ENCODE results near the gene VRTN.

VRTN gene

GRCh38 chr14:74368026-74368425, 19.8 kb downstream of the VRTN start:
- H3K4me1 ChIP-seq (ENCODE audit: low read depth, poor library complexity, severe bottlenecking), result no peaks in the 10 kb centered on the region
- TF ChIP-seq CTCF (conservative IDR thresholded peaks at IDR 0.05; ENCODE audit: low read depth, low read length), result no peak

GRCh38 chr14:74368441-74368840, 20.2 kb downstream of the VRTN start:
- Histone ChIP-seq H4K20me1 (ENCODE audit: insufficient read depth) (no peaks in the 10 kb centered on the region), H3K4me1 (ENCODE audit: low read depth, poor library complexity, severe bottlenecking) (no peaks in the 10 kb centered on the region), H2AFZ (ENCODE audit: low read depth) (no peak overlapping the region), H3K27ac (no peak overlapping the region), H3K79me2 (ENCODE audit: insufficient read depth, low read depth) (no peaks in the 10 kb centered on the region), H3K4me2 (no peak overlapping the region), H3K27me3 (ENCODE audit: insufficient read depth, low read depth) (no peaks in the 10 kb centered on the region), H3K9ac (no peak overlapping the region), H3K36me3 (ENCODE audit: insufficient read depth) (no peaks in the 10 kb centered on the region), H3K4me3 (IDR thresholded peaks at IDR 0.05; ENCODE audit: insufficient read depth, low read depth, low read length) (no peak overlapping the region)
- no peak for TF ChIP-seq CTCF (conservative IDR thresholded peaks at IDR 0.05; ENCODE audit: low read depth, low read length)

More at GRCh38 chr14:74368026-74368425, 19.8 kb downstream of the VRTN start:
- H3K4me2 ChIP-seq, result no peak overlapping the region
- H3K4me3 ChIP-seq (IDR thresholded peaks at IDR 0.05; ENCODE audit: insufficient read depth, low read depth, low read length), result no peak overlapping the region
- H4K20me1 ChIP-seq (ENCODE audit: insufficient read depth), result no peaks in the 10 kb centered on the region
- H3K36me3 ChIP-seq (ENCODE audit: insufficient read depth), result no peaks in the 10 kb centered on the region
- no peak overlapping the region for H3K27ac ChIP-seq
- H3K79me2 ChIP-seq (ENCODE audit: insufficient read depth, low read depth), result no peaks in the 10 kb centered on the region
- no peak overlapping the region for H3K9ac ChIP-seq
- H2AFZ ChIP-seq (ENCODE audit: low read depth), result no peak overlapping the region
- H3K27me3 ChIP-seq (ENCODE audit: insufficient read depth, low read depth), result no peaks in the 10 kb centered on the region

- Histone ChIP-seq H3K27ac (no peak overlapping the region), H3K4me3 (IDR thresholded peaks at IDR 0.05; ENCODE audit: insufficient read depth, low read depth, low read length) (no peak overlapping the region), H4K20me1 (ENCODE audit: insufficient read depth) (no peaks in the 10 kb centered on the region), H3K4me1 (ENCODE audit: low read depth, poor library complexity, severe bottlenecking) (no peaks in the 10 kb centered on the region), H3K9ac (no peak overlapping the region), H3K4me2 (no peak overlapping the region), H3K27me3 (ENCODE audit: insufficient read depth, low read depth) (no peaks in the 10 kb centered on the region), H3K79me2 (ENCODE audit: insufficient read depth, low read depth) (no peaks in the 10 kb centered on the region), H3K36me3 (ENCODE audit: insufficient read depth) (no peaks in the 10 kb centered on the region), H2AFZ (ENCODE audit: low read depth) (no peak overlapping the region)
- TF ChIP-seq CTCF (conservative IDR thresholded peaks at IDR 0.05; ENCODE audit: low read depth, low read length), result no peak
These were observed 29.9 kb downstream of the VRTN start for GRCh38 chr14:74377976-74378690.

- Histone ChIP-seq H3K4me1 (ENCODE audit: low read depth, poor library complexity, severe bottlenecking) (no peaks in the 10 kb centered on the region), H3K27ac (no peak overlapping the region), H3K36me3 (ENCODE audit: insufficient read depth) (no peaks in the 10 kb centered on the region), H3K79me2 (ENCODE audit: insufficient read depth, low read depth) (no peaks in the 10 kb centered on the region), H3K4me3 (IDR thresholded peaks at IDR 0.05; ENCODE audit: insufficient read depth, low read depth, low read length) (no peak overlapping the region), H3K4me2 (no peak overlapping the region), H3K27me3 (ENCODE audit: insufficient read depth, low read depth) (no peaks in the 10 kb centered on the region), H4K20me1 (ENCODE audit: insufficient read depth) (no peaks in the 10 kb centered on the region), H3K9ac (no peak overlapping the region), H2AFZ (ENCODE audit: low read depth) (no peak overlapping the region)
- no peak for TF ChIP-seq CTCF (conservative IDR thresholded peaks at IDR 0.05; ENCODE audit: low read depth, low read length)
These were observed 31.9 kb downstream of the VRTN start for GRCh38 chr14:74380172-74380571.

Measured in KMS-11 (cell line).